Right atrium auricular region (tissue), 2 donors: Measurements from ENCODE around the gene ELMOD1. TPM values are rescaled to one million over a fixed set of nuclear protein-coding genes. Genes with fewer than 3 reads are reported as not detected.

Experiments used
- DNase-seq: peaks from one replicate; pipeline ENCODE4 v3.0.0-alpha.2; 2019; ENCODE audit warnings: low spot score
- H3K27ac ChIP-seq, 2 donors: fragments of 200-600 bp; sonication (generic); 1 replicate in 1 of 2; 2 replicates in 1 of 2; pipeline ENCODE4 v1.5.1; 2016 to 2019
- H3K27me3 ChIP-seq, 2 donors: fragments of 200-600 bp; sonication (generic); one replicate each; pipeline versions ENCODE4 v1.5.1 to v1.6.0; 2017 to 2019
- H3K36me3 ChIP-seq: fragments of 200-600 bp; sonication (generic); one replicate; pipeline ENCODE4 v1.5.1; 2016
- H3K4me1 ChIP-seq, 2 donors: fragments of 200-600 bp; sonication (generic); one replicate each; pipeline versions ENCODE4 v1.5.1 to v1.6.0; 2017 to 2019
- H3K4me3 ChIP-seq, 2 donors: fragments of 200-600 bp; sonication (generic); 1 replicate in 1 of 2; 2 replicates in 1 of 2; pipeline ENCODE4 v1.5.1; 2017 to 2019; ENCODE audit warnings: mild to moderate bottlenecking in 1 of 2, moderate library complexity in 1 of 2
- H3K9me3 ChIP-seq, 2 donors: fragments of 200-600 bp; sonication (generic); one replicate each; pipeline ENCODE4 v1.5.1; 2019
- total RNA-seq, 2 donors: library from RNA; depleted of rRNA; stranded (reverse); fragments of >200 nt; gene quantifications; one replicate each; pipeline ENCODE4 v1.1.0, GENCODE V29; 2016
- TF ChIP-seq, protein P1 (sequence below), 2 donors: fragments of 200-600 bp; sonication (generic); IDR thresholded peaks; one replicate each; pipeline ENCODE4 v1.5.1; 2019; ENCODE audit warnings: antibody characterized with exemption in 2 of 2

The ELMOD1 gene
- total RNA-seq, 2 donors from 2014 or later, result 4.2 to 10.4 TPM

DNA sequence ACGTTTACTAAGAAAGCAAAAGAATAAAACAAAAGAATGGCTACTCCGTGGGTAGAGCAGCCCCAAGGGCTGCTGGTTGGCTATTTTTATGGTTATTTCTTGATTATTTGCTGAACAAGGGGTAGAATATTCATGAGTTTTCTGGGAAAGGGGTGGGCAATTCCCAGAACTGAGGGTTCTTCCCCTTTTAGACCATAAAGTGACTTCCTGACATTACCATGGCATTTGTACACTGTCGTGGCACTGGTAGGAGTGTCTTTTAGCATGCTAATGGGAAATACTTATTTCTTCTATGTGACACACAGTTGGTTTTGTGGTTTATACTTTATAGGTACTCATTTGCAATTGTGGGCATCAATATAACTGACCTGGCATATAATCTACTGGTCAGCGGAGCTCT is 64.7 kb downstream of the ELMOD1 start:
- no peak for DNase-seq
- Histone ChIP-seq H3K4me3 (no peak overlapping the region), H3K9me3 (no peaks in the 10 kb centered on the region), H3K36me3 (no peaks in the 10 kb centered on the region), H3K27me3 (no peaks in the 10 kb centered on the region), H3K4me1 (no peaks in the 10 kb centered on the region), H3K27ac (no peak overlapping the region)
- TF ChIP-seq, protein P1, sequence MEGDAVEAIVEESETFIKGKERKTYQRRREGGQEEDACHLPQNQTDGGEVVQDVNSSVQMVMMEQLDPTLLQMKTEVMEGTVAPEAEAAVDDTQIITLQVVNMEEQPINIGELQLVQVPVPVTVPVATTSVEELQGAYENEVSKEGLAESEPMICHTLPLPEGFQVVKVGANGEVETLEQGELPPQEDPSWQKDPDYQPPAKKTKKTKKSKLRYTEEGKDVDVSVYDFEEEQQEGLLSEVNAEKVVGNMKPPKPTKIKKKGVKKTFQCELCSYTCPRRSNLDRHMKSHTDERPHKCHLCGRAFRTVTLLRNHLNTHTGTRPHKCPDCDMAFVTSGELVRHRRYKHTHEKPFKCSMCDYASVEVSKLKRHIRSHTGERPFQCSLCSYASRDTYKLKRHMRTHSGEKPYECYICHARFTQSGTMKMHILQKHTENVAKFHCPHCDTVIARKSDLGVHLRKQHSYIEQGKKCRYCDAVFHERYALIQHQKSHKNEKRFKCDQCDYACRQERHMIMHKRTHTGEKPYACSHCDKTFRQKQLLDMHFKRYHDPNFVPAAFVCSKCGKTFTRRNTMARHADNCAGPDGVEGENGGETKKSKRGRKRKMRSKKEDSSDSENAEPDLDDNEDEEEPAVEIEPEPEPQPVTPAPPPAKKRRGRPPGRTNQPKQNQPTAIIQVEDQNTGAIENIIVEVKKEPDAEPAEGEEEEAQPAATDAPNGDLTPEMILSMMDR (IDR thresholded peaks at IDR 0.05), result no peak

DNA sequence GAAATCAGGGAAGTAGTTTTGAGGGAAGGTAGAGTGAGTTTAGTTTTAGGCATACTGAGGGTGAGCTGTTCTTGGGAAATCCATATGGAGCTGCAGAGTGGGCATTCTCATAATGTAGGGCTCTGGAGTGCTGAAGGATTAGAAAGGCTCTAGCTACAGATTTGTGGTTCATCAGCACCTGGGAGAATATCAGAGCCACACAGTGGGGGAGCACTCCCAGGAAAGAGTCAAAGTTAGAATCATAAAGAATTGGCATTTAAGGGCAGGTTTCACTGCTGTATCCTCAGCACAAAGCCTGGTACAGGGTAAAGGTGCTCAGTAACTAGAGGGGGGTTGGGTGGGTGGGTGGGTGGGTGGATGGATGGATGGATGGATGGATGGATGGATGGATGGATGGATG is 68.4 kb downstream of the ELMOD1 start:
- Histone ChIP-seq H3K36me3 (no peaks in the 10 kb centered on the region), H3K27me3 (no peaks in the 10 kb centered on the region), H3K4me1 (no peaks in the 10 kb centered on the region), H3K4me3 (no peak overlapping the region), H3K9me3 (no peaks in the 10 kb centered on the region), H3K27ac (no peak overlapping the region)
- DNase-seq, result no peak
- TF ChIP-seq, protein P1 (IDR thresholded peaks at IDR 0.05), result no peak

DNA sequence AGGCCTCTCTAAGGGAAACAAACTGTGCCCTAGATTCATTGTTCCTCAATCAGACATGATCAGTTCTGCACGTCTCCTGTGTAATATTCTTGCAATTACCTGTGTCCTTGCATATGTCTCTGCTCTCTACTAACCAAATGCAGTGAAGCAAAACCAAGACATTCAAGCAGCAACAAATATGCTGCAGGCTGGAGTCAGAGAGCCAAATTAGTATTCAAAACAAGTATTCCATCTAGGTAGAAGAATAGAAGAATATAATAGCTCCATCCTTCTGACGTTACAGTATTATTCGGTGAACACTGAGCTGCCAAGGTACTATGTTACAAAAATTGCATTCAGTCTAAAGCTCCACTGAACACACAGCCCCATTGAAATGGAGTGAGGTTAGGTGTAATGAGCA is 69.1 kb downstream of the ELMOD1 start:
- Histone ChIP-seq H3K27me3 (no peaks in the 10 kb centered on the region), H3K27ac (no peak overlapping the region), H3K4me1 (no peaks in the 10 kb centered on the region), H3K36me3 (no peaks in the 10 kb centered on the region), H3K4me3 (no peak overlapping the region), H3K9me3 (no peaks in the 10 kb centered on the region)
- no peak for DNase-seq
- TF ChIP-seq, protein P1 (IDR thresholded peaks at IDR 0.05), result no peak

DNA sequence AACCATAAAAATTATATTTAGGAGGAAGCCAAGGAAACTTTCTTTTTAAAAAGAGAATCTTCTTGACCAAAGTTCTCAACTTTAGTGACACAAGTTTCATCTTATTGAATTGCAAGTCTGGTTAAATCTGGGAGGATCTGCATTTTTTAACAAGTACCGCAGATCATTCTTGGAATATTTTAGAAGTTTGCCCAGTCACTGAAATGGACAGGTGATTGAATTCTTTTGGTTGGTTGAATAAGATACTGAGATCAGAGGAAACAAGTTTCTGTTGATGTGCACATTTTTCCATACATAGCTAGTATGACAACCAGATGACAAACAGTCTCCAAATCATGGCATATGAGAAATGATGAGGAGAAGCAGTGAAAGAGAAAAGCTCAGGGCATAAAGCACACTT is 70.7 kb downstream of the ELMOD1 start:
- TF ChIP-seq, protein P1 (IDR thresholded peaks at IDR 0.05), result no peak
- Histone ChIP-seq H3K36me3 (no peaks in the 10 kb centered on the region), H3K4me1 (no peaks in the 10 kb centered on the region), H3K27me3 (no peaks in the 10 kb centered on the region), H3K9me3 (no peaks in the 10 kb centered on the region), H3K4me3 (no peak overlapping the region), H3K27ac (no peak overlapping the region)
- DNase-seq, result no peak

DNA sequence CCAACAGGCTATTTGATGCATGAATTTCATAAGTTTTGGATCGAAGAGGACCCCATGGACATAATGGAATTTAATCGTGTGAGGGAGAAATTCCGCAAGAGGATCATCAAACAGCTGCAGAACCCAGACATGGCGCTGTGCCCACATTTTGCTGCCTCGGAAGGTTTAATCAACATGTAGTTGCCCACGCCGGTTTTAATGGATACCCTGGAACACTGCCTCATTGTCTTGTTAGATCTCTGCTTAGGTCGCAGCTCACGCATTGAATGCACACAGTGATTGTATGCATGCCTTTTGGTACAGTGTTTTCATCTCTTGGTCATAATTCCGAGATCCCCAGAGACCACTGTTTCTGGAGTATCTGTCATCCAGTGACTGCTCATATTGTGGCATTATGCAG is 74.1 kb downstream of the ELMOD1 start:
- TF ChIP-seq, protein P1 (IDR thresholded peaks at IDR 0.05), result no peak
- H3K36me3 ChIP-seq, result no peaks in the 10 kb centered on the region
- H3K4me3 ChIP-seq, result no peak overlapping the region
- H3K9me3 ChIP-seq, result no peaks in the 10 kb centered on the region
- no peaks in the 10 kb centered on the region for H3K27me3 ChIP-seq
- H3K4me1 ChIP-seq, result no peaks in the 10 kb centered on the region
- H3K27ac ChIP-seq, result no peak overlapping the region
- no peak for DNase-seq

DNA sequence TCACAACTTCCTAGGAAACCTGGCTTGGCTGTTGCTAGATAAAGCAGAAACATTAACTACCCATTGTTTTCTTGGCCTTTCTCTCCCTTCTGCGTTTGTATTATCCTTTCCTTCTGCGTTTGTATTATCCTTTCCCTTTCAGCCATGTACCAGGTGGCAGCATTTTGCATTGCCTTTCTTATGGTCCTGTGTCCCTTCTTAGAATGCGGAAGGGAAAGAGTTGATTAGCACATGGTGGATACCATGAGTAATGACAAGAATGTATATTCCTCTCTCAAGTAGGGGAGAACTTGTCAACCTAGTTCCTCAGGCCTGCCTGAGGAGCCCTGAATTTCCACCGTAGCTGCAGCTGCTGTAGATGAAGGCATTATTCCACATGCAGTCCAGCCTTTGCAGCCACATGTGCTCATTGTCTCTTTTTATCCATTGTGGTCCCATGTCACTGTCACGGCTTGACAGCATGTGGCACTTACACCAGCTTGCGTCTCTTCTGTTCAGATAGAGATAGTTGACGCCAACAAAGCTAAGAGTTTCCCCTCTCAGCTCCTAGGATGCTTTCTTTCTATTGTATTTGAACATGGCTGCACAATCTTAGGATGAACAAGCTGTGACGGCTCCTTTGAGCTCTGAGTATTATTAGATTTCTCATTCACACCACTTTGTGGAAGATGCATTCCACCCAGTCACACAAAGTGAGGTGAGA is 76.1 kb downstream of the ELMOD1 start:
- Histone ChIP-seq H3K36me3 (no peaks in the 10 kb centered on the region), H3K27ac (no peak overlapping the region), H3K27me3 (no peaks in the 10 kb centered on the region), H3K4me3 (no peak overlapping the region), H3K4me1 (no peaks in the 10 kb centered on the region), H3K9me3 (no peaks in the 10 kb centered on the region)
- DNase-seq, result no peak
- TF ChIP-seq, protein P1 (IDR thresholded peaks at IDR 0.05), result no peak
